ENCODE measurements around the gene LRFN2.

LRFN2 gene

DNA sequence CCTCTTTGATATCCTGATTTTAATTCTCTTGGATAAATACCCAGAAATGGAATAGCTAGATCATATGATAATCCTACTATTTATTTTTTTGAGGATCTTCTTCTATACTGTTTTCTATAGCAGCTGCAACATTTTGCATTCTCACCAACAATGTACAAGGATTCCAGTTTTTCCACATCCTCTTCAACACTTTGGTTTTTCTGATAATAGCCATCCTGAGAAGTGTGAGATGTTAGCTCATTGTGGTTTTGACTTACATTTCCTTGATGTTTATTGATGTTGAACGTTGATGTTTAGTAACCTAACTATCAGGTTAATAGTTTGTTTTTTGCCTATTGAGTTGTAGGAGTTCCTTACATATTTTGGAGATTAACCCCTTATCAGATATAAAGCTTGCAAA lies 217.3 kb downstream of the LRFN2 start:
- no peak for DNase-seq

DNA sequence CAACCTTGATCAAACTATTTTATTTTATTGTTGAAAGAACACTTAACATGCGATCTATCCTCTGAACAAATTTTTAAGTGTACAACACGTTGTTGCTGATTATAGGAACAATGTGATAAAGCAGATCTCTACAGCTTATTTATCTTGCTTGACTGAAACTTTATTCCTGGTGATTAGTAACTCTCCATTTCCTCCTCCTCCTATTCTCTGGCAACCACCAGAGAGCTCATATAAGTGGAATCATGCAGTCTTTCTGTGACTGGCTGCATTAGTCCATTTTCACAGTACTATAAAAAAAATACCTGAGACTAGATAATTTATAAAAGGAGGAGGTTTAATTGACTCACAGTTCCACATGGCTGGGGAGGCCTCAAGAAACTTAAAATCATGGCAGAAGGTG lies 218.1 kb downstream of the LRFN2 start:
- no peak for DNase-seq

DNA sequence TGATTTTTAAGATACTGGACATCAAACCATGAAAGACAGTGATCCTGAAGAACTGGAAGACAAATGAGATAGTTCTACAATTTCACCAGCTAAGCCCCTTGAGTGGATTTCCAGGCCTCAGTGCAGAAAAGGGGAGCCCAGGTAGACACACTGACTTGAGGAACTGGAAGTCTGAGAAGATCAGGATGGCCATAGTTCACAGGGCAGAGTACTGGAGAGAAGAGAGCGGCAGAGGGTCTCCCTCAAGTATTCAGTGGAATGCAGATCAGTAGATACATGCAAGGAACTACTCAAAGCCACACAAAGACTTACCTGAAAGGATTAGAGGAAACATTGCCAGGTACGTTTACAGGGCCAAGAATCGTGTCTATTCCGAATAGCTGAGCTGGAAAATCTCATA lies 224.3 kb downstream of the LRFN2 start:
- no peak for DNase-seq

DNA sequence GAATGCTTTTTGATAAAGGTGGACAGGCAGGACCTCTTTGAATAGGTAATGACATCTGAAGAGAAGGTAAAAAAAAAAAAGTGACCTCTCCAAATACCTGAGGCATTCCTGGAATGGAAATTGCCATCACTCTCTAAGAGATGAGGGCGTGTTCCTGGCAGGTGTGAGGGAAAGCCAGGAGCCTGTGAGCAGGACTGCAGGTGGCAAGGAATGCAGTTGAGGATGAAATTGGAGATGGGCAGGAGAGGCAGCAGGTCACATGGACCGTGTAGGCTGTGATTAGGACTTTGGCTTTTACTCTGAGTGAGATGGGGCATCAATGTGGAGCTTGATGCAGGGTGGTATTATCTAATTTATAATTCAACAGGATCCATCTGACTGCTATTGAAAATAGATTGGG lies 227.4 kb downstream of the LRFN2 start:
- DNase-seq = no peak

DNA sequence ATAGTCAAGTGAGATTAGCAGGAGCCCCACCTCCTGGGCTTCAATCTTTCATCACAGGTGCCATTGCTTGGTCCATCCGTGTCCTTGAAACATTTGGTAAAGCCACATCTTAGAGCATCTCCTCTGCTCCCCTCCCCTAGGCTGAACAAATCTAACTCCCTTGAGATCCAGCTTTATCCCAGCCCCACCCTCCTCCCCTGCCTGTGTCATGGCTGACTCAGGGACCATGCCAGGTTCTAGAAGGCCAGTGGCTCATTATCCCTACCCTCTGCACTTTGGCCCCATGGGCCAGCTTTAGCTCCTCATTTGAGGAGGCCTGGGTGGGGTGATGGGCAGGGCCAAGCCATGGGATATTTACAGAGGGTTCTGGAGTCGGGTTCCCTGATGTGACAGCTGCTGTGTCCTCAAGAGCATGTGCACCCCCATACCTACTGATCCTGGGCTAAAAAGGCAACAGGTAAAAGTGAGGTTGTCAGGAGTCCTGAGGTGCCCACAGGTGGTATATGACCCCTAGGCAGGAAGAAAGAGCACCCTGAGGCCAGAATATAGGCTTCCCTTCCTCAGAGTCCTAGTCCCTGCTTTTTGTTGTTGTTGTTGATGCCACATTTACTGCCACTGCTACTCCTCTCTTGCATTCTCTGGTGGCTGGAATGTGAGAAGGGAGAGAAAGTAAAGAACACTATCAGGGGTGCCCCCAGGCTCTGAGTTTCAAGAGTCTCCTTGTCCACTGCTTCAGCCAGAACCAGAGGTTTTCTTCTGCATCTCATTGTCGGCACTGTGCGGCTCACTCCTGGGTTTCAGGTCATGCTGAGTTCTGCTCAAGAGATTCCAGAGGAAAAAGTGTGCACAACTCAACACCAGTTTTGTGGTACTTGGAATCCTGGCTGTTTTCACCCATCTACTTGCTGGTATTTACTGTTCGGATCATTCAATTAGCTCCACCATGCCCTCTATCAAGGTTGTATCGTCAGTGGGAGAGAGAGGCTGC lies 228.4 kb downstream of the LRFN2 start:
- DNase-seq = no peak

DNA sequence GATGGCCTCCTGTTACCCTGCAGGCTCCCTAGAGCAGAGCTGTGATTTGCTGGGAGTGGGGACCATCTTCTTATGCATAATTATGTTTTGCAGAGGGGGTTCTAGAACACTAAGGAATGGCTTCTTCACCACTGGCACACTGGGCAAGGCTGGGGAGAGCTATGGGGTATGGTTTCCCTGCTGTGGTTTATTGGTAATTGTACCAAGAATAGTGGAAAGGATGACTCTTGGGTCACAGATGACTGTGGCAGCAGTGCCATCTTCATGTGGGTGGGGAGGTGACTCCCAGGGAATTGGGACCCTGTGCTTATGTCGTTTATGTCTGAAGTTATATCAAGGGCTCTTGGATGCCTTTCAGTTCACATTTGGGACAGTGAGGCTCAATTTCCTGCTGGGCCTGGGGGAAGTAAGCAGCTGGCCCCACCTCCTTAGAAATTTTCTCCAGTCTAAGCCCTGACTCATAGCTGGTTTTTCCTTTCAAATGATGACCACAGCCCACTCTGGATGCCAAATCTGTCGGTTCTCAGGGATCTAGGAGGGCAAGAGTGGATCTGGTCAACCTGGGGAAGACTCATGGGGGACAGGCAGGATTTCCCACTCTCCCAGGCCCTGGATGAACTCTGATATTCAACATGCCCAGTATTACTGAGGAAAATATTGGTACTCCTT lies 230.8 kb downstream of the LRFN2 start:
- no peak for DNase-seq

DNA sequence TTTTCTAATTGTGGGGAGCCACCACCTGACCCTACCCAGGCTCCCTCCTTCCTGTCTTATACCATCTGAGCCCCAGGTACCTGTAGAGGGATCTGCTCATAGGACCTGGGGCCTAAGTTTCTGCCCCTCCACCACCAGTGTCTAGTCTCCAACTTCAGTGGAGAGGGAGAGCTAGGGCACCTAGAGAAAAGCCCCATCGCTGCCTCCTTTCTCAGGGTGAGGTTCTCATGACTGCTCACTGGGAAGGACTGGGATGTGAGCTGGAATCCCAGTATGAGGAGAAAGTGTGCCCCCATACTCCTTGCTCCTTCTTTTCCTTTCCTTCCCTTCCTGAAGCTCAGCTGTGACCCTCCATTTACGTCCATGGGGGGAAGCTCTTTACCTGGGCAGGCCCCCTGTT lies 231.6 kb downstream of the LRFN2 start:
- DNase-seq = no peak

DNA sequence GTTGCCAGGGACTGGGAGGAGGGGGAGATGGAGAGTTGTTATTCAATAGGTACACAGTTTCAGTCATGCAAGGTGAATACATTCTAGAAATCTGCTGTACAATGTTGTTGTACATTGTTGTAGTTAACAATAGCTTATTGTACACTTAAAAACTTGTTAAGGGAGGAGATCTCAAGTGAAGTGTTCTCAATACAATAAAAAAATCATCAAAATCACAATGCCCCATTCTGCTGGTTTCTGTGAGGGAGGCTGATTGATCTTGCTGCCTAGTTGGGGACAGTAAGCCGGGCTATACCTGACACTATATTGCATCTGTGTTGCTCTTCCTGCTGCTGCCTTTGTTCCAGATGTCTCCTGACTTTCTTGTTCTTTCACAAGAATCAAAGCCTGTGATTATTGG lies 232.1 kb downstream of the LRFN2 start:
- no peak for DNase-seq

DNA sequence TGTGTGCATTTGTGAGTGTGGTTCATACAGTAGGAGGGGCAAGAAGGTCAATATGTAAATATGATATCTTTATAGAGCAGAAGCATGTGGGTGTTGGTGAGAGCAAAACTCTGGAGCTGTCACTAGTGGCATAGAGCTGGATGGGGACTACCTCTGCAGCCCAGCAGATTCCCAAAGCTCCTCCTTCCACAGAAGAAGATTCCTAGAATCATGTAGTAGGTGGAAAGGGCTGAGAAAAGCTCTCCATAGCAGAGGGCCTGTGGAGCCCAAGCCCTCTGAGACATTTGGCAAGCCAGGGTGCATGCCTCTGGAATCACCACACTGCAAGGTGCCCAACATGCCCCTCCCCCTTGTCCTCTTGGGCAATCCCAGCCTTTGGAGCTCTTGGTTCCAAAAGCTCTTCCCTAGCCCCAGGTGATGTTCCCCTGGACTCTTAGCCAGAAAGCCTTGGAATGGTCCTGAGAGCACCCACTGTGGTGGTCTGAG lies 233.2 kb downstream of the LRFN2 start:
- DNase-seq = no peak

DNA sequence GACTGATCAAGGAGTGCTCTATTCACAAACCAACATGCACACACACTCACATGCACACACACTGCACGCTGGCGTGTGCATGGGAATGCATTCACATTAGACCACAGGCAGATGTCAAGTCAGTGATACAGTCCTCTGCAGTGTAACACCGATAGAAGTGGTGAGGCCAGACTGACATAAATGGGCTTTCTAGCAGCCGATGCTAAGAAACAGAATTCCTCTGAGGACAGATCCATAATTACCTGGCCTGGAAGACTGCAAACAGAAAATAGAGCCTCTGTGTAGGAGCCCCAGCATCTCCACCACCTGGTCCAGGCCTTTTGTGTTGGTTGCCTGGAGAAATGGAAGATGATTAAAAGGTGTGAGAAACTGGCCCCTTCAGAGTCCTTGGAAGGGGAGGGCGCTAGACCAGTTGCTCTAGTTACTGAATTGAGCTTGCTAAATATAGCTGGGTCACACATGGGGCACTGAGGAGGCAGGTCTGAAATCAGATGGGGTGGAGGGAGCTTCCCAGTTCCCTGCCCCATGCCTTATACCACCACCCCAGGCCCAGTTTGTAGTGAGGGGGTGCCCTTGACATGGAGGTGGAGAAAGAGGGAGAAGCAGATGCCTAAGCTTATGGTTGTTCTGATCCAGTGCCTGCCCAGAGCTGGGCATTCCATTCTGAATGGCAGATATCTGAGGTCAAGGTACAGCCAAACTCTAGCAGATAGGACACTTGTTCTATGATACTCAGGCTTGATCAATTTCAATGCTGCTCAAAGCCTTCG lies 233.8 kb downstream of the LRFN2 start:
- DNase-seq = no peak

DNA sequence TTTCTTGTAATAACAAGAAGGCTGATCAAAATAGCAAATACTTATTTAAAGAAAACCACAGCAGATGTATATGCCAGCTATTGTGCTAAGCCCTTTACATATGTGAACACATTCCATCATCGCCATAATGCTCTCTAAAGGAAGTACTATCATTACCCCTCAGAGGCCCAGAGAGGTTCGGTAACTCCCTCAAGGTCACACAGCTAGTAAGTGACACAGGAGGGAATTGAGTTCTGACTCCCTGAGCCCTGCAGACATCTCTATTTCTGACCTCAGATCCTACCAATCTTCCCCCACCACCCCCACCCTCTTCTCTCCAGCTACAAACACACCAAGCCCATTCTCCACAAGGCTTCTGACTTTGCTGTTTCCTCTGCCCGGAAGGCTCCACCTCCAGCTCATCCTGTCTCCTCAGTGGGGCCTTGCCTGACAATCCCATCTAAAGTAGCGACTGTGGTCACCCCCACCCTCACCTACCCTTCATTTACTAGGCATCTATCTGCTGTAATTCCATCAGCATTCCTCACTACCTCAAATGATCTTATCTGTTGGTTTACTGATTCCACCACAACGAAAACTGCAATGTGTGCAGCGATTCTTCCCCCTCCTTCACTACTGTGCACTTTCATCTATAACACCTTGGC lies 234.5 kb downstream of the LRFN2 start:
- DNase-seq = no peak

DNA sequence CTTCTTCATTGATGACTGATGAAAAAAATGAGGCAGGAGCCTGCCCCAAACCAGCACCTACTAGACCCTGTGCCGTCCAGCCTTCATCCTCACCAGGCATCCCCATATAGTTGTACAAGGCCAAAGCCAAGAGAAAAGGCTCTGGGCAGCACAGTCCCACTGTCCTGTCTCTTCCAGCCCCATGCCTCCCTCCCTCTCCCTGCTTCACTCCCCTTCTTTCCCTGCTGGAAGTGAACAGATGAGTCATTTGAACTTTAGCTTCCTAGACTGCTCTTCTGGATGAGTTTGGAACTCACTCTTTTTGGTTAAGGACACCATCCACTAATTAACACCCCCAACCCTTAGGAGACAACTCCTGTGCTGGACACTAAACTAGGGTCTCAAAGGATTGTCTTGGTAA lies 235.2 kb downstream of the LRFN2 start:
- no peak for DNase-seq

DNA sequence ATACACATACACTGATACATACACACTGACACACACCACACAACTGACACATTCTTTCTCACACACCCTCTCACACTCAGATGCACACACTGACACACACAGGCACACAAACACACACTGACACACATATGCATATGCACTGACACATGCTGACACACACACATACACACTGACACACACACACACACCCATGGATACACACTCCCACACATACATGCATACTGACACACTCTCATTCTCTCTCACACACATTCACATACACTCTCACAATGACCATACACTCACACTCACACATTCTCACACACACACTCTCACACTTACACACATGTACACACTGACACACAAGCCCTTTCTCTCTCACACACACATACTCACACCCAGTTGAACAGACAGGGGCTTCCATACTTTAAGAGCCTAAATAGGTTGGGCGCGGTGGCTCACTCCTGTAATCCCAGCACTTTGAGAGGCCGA lies 236.4 kb downstream of the LRFN2 start:
- no peak for DNase-seq

DNA sequence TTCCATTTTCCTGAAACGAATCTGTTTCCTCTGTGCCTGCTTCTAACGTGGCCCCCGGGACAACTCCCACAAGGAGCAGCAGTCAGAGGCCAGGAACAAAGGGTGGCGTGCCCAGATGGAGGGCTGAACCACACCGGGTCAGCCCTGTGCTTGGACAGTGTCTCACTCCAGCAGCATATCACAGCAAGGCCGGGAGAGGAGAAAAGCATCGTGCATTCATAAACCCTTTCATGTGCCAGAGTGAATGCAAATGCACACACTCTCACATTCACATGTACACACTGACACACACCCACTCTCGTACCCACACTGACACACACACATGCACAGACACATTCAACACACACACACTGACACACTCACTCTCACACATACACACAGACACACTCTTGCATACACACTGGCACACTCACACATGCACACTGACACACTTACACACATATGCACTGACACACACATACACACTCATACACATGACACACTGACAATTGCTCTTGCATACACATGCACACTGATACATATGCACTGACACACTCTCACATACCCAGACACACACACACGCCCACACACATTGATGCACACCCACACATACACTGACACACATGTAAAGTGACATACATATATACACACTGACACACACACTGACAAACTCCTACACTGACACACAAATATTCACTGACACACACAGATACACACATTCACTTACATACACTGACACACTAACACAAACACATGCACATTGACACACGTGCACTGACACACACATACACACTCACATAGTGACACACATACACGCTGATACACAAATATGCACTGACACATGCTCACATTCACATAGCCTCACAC lies 237.0 kb downstream of the LRFN2 start:
- DNase-seq = no peak

DNA sequence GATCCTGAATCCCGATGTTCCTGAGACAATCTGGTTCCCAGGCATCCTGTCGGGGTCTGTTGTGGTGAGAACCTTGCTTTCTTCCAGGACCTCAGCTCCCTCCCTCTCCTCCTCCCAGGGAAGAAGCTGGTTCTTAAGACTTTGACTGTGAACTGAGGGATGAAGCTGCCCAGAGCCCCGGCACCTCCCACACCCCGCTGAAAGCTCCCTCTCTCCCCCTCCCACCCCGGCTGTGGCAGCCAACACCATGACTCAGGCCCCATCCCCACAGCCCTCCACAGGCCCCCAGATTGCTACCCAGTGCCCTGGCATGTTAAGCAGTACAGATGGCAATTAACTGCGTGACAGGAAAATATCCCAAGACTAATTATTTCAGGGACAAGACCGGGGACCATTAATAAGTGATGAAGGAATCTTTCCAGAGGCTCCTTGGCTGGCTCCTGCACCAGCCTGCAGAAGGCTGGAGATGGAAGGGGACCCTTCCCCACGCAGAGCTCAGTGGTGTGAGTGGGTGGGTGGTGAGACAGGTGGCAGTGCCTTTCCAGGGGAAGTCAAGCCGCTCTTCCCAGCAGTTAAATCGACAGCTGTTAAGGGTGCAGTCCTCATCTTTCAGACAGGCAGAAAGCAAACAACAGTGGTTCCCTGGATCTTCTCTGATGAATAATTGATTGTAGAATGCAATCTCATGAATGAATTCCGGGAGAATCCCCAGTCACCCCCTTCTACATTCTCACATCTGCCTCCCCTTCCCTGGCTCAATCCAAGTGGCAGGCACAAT lies 237.9 kb downstream of the LRFN2 start:
- no peak for DNase-seq

DNA sequence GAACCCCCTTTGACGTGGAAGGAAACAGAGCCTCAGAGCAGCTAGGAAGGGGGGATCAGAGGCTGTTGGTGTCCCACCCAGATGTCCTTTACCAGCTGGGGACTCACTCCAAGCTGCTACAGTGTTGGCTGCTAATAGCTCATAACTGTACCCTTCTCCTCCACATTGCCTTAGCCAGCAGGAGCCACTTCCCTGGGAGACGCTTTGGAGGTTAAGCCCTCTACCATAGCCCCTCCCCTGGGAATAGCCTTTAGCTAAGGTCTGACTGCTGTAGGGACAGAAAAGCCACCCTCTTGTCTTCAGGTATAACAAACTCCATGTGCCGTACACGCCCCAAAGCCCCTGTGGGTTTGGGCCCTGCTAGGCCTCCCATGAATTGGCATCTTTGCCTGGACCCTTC lies 238.6 kb downstream of the LRFN2 start:
- DNase-seq = no peak

DNA sequence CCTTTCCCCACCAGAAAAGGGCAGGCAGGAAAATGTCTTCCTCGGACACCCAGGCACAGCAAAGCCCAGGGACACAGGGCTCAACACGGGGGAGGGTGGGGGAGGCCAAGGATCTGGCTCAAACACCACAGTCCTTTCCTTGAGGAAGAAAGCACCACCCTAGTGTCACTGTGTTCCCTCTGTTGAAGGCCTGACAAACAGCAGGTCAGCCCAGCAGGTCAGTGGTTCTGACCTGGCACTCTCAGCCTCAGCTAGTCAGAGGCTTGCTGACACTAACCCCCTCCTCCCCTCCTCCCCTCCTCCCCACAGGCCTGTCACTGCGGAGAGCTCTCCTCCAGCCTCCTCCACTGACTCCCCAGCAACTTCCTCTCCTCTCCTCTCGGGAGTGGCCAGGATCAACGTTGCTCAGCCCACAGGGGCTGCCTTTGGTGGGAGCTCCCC lies 239.6 kb downstream of the LRFN2 start:
- DNase-seq = no peak

DNA sequence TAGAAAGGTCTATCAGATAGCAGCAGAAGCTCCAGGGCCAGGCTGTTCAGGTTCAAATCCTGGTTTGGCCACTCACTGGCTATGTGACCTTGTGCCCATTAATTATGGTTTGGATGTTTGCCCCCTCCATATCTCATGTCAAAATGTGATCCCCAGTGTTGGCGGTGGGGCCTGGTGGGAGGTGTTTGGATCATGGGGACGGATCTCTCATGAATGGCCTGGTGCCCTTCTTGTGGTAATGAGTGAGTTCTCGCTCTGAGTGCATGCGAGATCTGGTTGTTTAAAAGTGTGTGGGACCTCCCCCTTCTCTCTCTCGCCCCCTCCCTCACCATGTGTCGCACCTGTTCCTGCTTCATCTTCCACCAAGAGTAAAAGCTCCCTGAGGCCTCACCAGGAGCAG lies 240.9 kb downstream of the LRFN2 start:
- DNase-seq = no peak

DNA sequence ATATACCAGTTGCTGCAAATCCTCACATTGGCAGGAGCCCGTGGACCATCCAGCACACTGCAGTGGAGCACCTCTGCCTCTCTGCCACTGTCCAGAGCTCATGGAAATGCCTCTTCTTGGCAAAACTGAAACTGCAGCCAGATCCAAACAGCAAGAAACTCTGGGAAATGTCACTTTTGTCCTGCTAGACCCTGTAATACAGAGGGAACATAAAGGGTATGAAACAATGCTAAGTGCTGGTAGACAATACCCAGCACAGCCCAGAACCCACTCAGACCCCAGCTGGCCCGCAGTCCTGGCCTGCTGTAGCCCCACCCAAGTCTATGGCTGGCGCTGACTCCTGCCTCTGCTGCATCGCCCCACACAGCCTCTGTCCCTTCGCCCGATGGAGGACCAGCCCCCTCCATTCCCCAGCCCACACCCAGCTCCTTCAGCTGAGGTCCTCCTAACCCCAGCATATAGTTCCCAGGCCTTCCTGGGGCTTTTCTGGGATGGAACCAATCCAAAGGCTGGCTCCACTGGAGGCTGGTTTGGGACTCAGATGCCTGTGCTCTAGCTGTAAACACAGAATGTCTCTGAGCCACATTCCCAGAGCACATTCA lies 242.5 kb downstream of the LRFN2 start:
- no peak for DNase-seq

DNA sequence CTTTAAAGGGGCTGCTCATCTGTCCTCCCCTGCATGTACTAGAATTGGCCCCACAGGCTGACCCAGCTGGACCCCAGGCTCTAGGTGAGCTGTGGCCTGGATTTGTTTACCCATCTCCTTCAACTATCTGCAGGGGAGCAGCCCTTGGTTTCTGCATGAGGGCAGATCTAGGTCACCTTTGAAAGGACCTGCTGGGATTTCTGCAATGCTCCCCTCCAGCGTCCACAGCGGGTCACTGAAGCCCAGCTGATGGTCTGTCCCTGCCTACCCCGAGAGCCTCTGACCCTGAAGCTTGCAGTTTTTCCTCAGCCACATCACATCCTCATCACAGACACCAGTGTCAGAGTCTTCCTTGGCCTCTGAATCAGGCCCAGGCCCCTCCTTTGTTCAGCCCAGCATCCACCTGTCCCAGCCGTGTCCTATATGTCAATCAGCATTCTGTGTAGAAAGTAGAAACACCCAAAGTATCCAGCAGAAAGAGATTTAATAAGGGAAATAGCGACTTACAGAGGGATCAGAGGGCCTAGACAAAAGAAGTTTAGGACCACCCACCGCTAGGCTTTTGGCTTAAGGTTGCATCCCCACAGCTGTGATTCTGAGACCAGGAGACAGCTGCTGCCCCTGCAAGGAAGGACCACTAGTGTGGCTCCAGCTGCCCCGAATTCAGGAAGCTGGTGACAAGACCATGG lies 243.1 kb downstream of the LRFN2 start:
- no peak for DNase-seq
